ENCODE data around the gene AP5M1. TPM values are rescaled to one million over a fixed set of nuclear protein-coding genes. Genes with fewer than 3 reads are reported as not detected.
"Not testable (repeated sequence)": the region's sequence is repeated elsewhere in the genome, so short reads cannot be mapped to it uniquely, and the experiment has no call there.

The AP5M1 gene
- total RNA-seq, 2 donors from 2014 or later = 17.5 to 22.6 TPM

DNA sequence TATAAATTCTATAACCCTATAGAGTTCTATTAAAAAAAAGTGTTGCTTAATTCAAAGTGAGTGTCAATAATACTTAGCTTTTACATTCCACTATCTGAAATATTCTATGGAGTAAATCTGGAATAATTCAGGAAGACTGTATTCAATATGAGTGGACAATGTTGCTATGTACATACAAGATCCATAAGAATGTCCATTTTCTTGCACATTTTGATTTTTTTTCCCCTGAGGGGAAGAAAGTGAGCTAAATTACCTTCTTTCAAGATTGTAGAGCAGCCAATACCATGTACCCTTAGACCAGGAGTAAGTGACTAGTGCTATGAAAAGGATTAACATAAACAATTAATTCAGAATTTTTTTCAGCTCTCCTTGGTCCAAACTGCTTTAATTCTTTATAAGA is 25.5 kb upstream of the AP5M1 start:
- TF ChIP-seq POLR2AphosphoS5 (IDR thresholded peaks at IDR 0.05) = no peak
- no peak for TF ChIP-seq POLR2A (IDR thresholded peaks at IDR 0.05)
- TF ChIP-seq, protein P1, sequence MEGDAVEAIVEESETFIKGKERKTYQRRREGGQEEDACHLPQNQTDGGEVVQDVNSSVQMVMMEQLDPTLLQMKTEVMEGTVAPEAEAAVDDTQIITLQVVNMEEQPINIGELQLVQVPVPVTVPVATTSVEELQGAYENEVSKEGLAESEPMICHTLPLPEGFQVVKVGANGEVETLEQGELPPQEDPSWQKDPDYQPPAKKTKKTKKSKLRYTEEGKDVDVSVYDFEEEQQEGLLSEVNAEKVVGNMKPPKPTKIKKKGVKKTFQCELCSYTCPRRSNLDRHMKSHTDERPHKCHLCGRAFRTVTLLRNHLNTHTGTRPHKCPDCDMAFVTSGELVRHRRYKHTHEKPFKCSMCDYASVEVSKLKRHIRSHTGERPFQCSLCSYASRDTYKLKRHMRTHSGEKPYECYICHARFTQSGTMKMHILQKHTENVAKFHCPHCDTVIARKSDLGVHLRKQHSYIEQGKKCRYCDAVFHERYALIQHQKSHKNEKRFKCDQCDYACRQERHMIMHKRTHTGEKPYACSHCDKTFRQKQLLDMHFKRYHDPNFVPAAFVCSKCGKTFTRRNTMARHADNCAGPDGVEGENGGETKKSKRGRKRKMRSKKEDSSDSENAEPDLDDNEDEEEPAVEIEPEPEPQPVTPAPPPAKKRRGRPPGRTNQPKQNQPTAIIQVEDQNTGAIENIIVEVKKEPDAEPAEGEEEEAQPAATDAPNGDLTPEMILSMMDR (IDR thresholded peaks at IDR 0.05) = no peak
- no peaks in the 10 kb centered on the region for H3K36me3 ChIP-seq
- no peaks in the 10 kb centered on the region for H3K9me3 ChIP-seq
- no peaks in the 10 kb centered on the region for H3K4me1 ChIP-seq (replicated peaks)
- DNase-seq (ENCODE audit: low spot score) = no peak
- intact Hi-C loops (cut with DNase I) = no loop called here
- H3K27ac ChIP-seq = no peak overlapping the region
- H3K27me3 ChIP-seq (replicated peaks; ENCODE audit: insufficient read depth) = no peaks in the 10 kb centered on the region
- no peak overlapping the region for H3K4me3 ChIP-seq

DNA sequence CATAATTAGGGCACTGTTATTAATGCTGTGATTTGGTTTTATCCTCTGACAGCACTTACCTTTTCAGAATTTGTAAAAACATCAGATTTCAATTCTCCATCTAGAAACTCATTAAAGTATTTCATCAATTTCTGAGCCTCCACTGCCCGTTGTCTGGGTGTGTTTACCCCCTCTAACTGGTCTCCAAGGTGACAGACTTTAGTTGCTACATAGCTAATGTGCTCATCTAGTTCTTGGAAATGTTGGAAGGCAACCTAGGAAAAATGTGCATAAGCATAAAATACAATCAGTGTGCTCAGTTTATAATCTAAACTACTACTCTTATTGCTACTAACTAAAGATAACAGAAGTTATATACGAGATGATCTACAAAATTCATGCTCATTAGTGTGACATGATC is 24.7 kb upstream of the AP5M1 start:
- H3K4me1 ChIP-seq (replicated peaks) = no peaks in the 10 kb centered on the region
- no peaks in the 10 kb centered on the region for H3K36me3 ChIP-seq
- 52% methylated on average over 2 of the region's 2 CpGs for WGBS
- intact Hi-C loops (cut with DNase I) = no loop called here
- no peaks in the 10 kb centered on the region for H3K9me3 ChIP-seq
- DNase-seq (ENCODE audit: low spot score) = no peak
- H3K27me3 ChIP-seq (replicated peaks; ENCODE audit: insufficient read depth) = no peaks in the 10 kb centered on the region
- H3K4me3 ChIP-seq = no peak overlapping the region
- no peak overlapping the region for H3K27ac ChIP-seq
- TF ChIP-seq, protein P1 (IDR thresholded peaks at IDR 0.05) = no peak
- TF ChIP-seq POLR2A (IDR thresholded peaks at IDR 0.05) = no peak
- TF ChIP-seq POLR2AphosphoS5 (IDR thresholded peaks at IDR 0.05) = no peak

DNA sequence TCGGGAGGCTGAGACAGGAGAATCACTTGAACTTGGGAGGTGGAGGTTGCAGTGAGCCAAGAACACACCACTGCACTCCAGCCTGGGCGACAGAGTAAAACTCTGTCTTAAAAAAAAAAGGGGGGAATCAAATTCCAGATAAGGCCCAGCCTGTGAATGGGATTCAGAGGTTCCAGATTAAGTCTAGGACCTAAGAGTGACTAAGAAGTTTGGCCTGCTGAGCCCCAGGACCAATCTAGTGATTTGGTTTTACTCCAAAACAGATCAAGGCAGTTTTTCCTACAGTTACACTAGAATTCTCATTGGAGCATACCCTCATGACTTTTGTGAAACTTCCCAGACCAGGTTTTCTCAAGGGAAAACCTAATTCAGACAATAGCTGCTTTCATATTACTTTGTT is 22.8 kb upstream of the AP5M1 start:
- TF ChIP-seq, protein P1 (IDR thresholded peaks at IDR 0.05) = no peak
- TF ChIP-seq POLR2AphosphoS5 (IDR thresholded peaks at IDR 0.05) = no peak
- no peak for TF ChIP-seq POLR2A (IDR thresholded peaks at IDR 0.05)
- intact Hi-C loops (cut with DNase I) = no loop called here
- Histone ChIP-seq H3K9me3 (no peaks in the 10 kb centered on the region), H3K4me1 (replicated peaks) (no peaks in the 10 kb centered on the region), H3K4me3 (no peak overlapping the region), H3K27me3 (replicated peaks; ENCODE audit: insufficient read depth) (no peaks in the 10 kb centered on the region), H3K27ac (no peak overlapping the region), H3K36me3 (no peaks in the 10 kb centered on the region)
- DNase-seq (ENCODE audit: low spot score) = no peak
- WGBS = 94% methylated on average over 2 of the region's 2 CpGs

DNA sequence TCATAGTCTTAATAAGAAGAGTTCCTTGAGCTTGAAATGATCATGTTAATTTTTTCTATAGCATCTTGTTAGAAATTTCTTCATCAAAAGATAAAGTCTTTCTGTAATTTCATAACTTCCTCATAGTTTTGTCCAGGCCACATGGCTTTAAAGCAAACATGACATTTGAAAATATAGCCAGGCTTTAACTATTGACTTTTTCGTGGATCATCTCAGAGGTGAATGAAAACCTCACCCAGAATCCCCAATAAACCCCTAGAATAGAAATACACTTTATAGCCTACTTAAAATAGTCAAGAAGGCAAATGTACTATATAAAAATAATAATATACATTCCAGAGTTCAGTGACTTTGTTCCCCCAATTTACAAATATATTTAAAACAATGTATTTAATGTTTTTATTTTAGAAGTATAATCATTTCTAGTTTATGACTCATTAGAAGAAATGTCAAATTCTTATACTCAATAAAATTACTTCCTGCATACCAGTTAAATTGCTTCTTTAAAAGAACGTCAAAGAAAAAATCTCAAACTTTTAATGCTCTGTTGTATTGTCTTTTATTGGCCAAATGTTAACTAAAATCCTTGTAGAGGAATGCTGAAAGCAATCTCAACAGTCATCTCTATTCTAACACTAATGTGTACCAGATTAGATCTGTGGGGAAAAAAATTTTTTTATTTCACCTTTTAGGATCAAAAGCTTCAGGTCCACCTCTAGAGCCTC is 21.7 kb upstream of the AP5M1 start:
- Histone ChIP-seq H3K36me3 (no peaks in the 10 kb centered on the region), H3K4me3 (no peak overlapping the region), H3K27ac (no peak overlapping the region), H3K9me3 (no peaks in the 10 kb centered on the region), H3K27me3 (replicated peaks; ENCODE audit: insufficient read depth) (no peaks in the 10 kb centered on the region), H3K4me1 (replicated peaks) (no peaks in the 10 kb centered on the region)
- WGBS = 27% methylated on average over 2 of the region's 2 CpGs
- no peak for TF ChIP-seq POLR2A (IDR thresholded peaks at IDR 0.05)
- TF ChIP-seq, protein P1 (IDR thresholded peaks at IDR 0.05) = no peak
- TF ChIP-seq POLR2AphosphoS5 (IDR thresholded peaks at IDR 0.05) = no peak
- DNase-seq (ENCODE audit: low spot score) = no peak
- intact Hi-C loops (cut with DNase I) = no loop called here

DNA sequence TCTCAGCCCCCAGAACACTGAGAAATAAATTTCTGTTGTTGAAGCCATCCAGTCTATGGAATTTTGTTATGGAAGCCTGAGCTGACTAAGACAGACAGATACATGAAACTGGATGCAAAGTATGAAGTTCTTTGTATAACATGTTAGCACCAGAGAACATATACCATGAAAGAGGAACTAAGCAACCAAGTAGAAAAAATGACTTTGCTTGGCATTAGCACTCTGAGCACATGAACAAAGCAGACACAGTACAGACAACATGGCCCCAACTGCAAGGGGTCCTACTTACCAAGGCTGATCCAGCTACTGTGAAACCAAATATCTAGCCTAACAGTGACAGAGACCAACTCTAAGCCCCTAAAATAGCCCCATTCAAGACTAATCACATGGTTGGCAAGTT is 13.9 kb upstream of the AP5M1 start:
- no peak for DNase-seq (ENCODE audit: low spot score)
- intact Hi-C loops (cut with DNase I) = no loop called here
- TF ChIP-seq POLR2A (IDR thresholded peaks at IDR 0.05) = no peak
- TF ChIP-seq, protein P1 (IDR thresholded peaks at IDR 0.05) = no peak
- no peak for TF ChIP-seq POLR2AphosphoS5 (IDR thresholded peaks at IDR 0.05)
- no peaks in the 10 kb centered on the region for H3K27me3 ChIP-seq (replicated peaks; ENCODE audit: insufficient read depth)
- H3K27ac ChIP-seq = no peak overlapping the region
- H3K36me3 ChIP-seq = no peaks in the 10 kb centered on the region
- no peaks in the 10 kb centered on the region for H3K4me1 ChIP-seq (replicated peaks)
- no peak overlapping the region for H3K4me3 ChIP-seq
- H3K9me3 ChIP-seq = no peaks in the 10 kb centered on the region

DNA sequence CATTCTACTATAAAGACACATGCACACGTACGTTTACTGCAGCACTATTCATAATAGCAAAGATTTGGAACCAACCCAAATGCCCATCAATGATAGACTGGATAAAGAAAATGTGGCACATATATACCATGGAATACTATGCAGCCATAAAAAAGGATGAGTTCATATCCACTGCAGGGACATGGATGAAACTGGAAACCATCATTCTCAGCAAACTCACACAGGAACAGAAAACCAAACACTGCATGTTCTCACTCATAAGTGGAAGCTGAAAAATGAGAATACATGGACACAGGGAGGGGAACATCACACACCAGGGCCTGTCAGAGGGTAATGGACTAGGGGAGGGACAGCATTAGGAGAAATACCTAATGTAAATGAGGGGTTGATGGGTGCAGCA is 10.6 kb upstream of the AP5M1 start:
- DNase-seq (ENCODE audit: low spot score); H3K4me3 ChIP-seq; H3K27me3 ChIP-seq (replicated peaks; ENCODE audit: insufficient read depth); H3K27ac ChIP-seq; intact Hi-C loops (cut with DNase I); H3K36me3 ChIP-seq; H3K4me1 ChIP-seq (replicated peaks); H3K9me3 ChIP-seq: not testable (repeated sequence)
- 81% methylated on average over 2 of the region's 2 CpGs for WGBS
